ENCODE results near the gene C2orf78. TPM values are rescaled to one million over a fixed set of nuclear protein-coding genes. Genes with fewer than 3 reads are reported as not detected.
"Not testable (repeated sequence)": the region's sequence is repeated elsewhere in the genome, so short reads cannot be mapped to it uniquely, and the experiment has no call there.

Gene C2orf78
- total RNA-seq, 1 donor from 2014 or later, result not detected

DNA sequence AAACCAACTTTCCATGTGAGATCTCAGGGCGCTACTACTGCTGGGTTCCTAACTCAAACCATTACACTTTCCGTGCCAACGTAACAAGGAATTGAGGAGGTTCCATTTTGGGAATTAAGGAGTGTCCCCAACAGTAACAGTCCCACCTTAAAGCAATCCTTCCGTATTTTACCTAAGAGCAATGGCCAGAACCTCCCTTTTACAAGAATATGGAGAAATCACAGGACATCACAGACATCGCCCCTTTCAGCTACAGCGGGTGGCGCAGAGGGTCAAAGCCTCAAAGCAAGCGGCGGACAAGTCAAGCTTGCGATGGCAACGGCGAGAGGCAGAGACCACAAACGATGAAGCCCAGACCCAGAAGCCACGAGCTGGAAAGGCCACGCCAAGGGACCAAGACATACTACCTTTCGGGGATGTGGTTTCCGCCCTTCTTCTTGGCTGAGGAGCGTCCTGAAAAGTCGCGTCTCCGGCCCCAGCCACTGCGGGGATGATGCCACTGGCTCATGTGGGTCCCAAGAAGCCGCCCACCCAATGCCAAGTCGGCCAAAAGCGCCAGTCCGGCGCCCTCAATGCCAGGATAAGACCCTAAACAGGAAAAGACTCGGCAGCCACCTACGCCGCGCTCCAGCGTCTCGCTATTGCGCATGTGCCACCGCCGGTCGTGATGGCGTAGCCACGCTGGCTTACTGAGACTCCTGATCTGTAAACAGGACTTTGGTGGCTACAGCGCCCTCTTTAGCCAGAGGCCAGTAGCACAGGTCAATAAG is 4.3 kb upstream of the C2orf78 start, which contains the start of gene DUSP11:
Gene DUSP11, minus strand, starts transcription at position 637 of the 770 bp plus-strand sequence. Its CDS starts 129 bp downstream, at position 508.
- Histone ChIP-seq H3K9ac (ENCODE audit: low read length) (peak within 1 kb of the TSS; percentile 97), H3K4me2 (ENCODE audit: low read length) (peak within 1 kb of the TSS; percentile 89), H4K20me1 (ENCODE audit: insufficient read depth, low read length) (peaks cover 12% of the 10 kb centered on the region), H3K27ac (ENCODE audit: low read depth, low read length) (peak within 1 kb of the TSS; percentile 92), H3K36me3 (ENCODE audit: insufficient read depth, low read length) (peaks cover 9% of the 10 kb centered on the region), H3K4me1 (ENCODE audit: insufficient read depth, low read length) (peaks cover 6% of the 10 kb centered on the region), H3K4me3 (ENCODE audit: insufficient read depth, low read depth, low read length) (peak within 1 kb of the TSS; percentile 98), H3K79me2 (ENCODE audit: insufficient read depth, low read length) (peaks cover 45% of the 10 kb centered on the region), H3K27me3 (ENCODE audit: insufficient read depth, low read length) (no peaks in the 10 kb centered on the region), H3K9me3 (ENCODE audit: insufficient read depth, low read depth, low read length) (no peaks in the 10 kb centered on the region), H2AFZ (ENCODE audit: low read depth, low read length) (peak within 1 kb of the TSS; percentile 95)
- H3K4me1 Mint-ChIP-seq (ENCODE audit: low read depth, unreplicated experiment), result peaks cover 16% of the 10 kb centered on the region
- H3K36me3 Mint-ChIP-seq (ENCODE audit: low read depth, unreplicated experiment), result peaks cover 11% of the 10 kb centered on the region
- peak; percentile 74 for DNase-seq (ENCODE audit: low read depth)
- H3K27ac Mint-ChIP-seq (ENCODE audit: unreplicated experiment), result peak within 1 kb of the TSS; percentile 99
- H3K4me3 Mint-ChIP-seq (ENCODE audit: unreplicated experiment), result peak within 1 kb of the TSS; percentile 99
- no peaks in the 10 kb centered on the region for H3K9me3 Mint-ChIP-seq (ENCODE audit: unreplicated experiment)
- no peaks in the 10 kb centered on the region for H3K27me3 Mint-ChIP-seq (ENCODE audit: low read depth, unreplicated experiment)
- FAIRE-seq, result peak; percentile 83
- TF ChIP-seq EZH2 (IDR thresholded peaks at IDR 0.05; ENCODE audit: insufficient read depth, low read length), result no peak
- TF ChIP-seq, protein P1, sequence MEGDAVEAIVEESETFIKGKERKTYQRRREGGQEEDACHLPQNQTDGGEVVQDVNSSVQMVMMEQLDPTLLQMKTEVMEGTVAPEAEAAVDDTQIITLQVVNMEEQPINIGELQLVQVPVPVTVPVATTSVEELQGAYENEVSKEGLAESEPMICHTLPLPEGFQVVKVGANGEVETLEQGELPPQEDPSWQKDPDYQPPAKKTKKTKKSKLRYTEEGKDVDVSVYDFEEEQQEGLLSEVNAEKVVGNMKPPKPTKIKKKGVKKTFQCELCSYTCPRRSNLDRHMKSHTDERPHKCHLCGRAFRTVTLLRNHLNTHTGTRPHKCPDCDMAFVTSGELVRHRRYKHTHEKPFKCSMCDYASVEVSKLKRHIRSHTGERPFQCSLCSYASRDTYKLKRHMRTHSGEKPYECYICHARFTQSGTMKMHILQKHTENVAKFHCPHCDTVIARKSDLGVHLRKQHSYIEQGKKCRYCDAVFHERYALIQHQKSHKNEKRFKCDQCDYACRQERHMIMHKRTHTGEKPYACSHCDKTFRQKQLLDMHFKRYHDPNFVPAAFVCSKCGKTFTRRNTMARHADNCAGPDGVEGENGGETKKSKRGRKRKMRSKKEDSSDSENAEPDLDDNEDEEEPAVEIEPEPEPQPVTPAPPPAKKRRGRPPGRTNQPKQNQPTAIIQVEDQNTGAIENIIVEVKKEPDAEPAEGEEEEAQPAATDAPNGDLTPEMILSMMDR (IDR thresholded peaks at IDR 0.05; ENCODE audit: insufficient read depth, low read depth, low read length), result peak; percentile 93

- Histone ChIP-seq H3K27ac (ENCODE audit: low read depth, low read length) (peak overlapping the region; percentile 92), H3K36me3 (ENCODE audit: insufficient read depth, low read length) (peaks cover 4% of the 10 kb centered on the region), H3K4me1 (ENCODE audit: insufficient read depth, low read length) (peaks cover 6% of the 10 kb centered on the region), H3K4me2 (ENCODE audit: low read length) (peak overlapping the region; percentile 89), H3K9me3 (ENCODE audit: insufficient read depth, low read depth, low read length) (no peaks in the 10 kb centered on the region), H3K27me3 (ENCODE audit: insufficient read depth, low read length) (no peaks in the 10 kb centered on the region), H3K4me3 (ENCODE audit: insufficient read depth, low read depth, low read length) (peak overlapping the region; percentile 98), H2AFZ (ENCODE audit: low read depth, low read length) (peak overlapping the region; percentile 95), H3K9ac (ENCODE audit: low read length) (peak overlapping the region; percentile 97), H4K20me1 (ENCODE audit: insufficient read depth, low read length) (peaks cover 12% of the 10 kb centered on the region), H3K79me2 (ENCODE audit: insufficient read depth, low read length) (peaks cover 41% of the 10 kb centered on the region)
- Mint-ChIP-seq H3K27me3 (ENCODE audit: low read depth, unreplicated experiment) (no peaks in the 10 kb centered on the region), H3K27ac (ENCODE audit: unreplicated experiment) (peak overlapping the region; percentile 99), H3K4me1 (ENCODE audit: low read depth, unreplicated experiment) (peaks cover 16% of the 10 kb centered on the region), H3K9me3 (ENCODE audit: unreplicated experiment) (no peaks in the 10 kb centered on the region), H3K4me3 (ENCODE audit: unreplicated experiment) (peak overlapping the region; percentile 99), H3K36me3 (ENCODE audit: low read depth, unreplicated experiment) (peaks cover 8% of the 10 kb centered on the region)
- DNase-seq (ENCODE audit: low read depth) (no peak), FAIRE-seq (no peak)
- TF ChIP-seq, protein P1 (IDR thresholded peaks at IDR 0.05; ENCODE audit: insufficient read depth, low read depth, low read length), result no peak
- no peak for TF ChIP-seq EZH2 (IDR thresholded peaks at IDR 0.05; ENCODE audit: insufficient read depth, low read length)
Observed at GRCh38 chr2:73780237-73780582, 3.8 kb upstream of the C2orf78 start.

DNA sequence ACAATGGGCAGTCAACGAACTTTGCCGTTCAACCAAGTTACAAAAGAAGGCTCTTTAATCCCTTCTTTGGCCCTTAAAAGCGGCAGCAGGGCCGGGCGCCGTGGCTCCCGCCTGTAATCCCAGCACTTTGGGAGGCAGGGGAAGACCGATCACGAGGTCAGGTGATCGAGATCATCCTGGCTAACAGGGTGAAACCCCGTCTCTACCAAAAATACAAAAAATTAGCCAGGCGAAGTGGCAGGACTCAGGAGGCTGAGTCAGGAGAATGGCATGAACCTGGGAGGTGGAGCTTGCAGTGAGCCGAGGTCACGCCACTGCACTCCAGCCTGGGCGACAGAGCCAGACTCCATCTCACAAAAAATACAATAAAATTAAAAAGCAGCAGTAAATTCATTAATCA is 581 bp upstream of the C2orf78 start:
- H4K20me1 ChIP-seq (ENCODE audit: insufficient read depth, low read length); H3K27ac Mint-ChIP-seq (ENCODE audit: unreplicated experiment); H3K27me3 Mint-ChIP-seq (ENCODE audit: low read depth, unreplicated experiment); H3K9me3 ChIP-seq (ENCODE audit: insufficient read depth, low read depth, low read length); H3K4me1 Mint-ChIP-seq (ENCODE audit: low read depth, unreplicated experiment); H3K36me3 ChIP-seq (ENCODE audit: insufficient read depth, low read length); H3K27ac ChIP-seq (ENCODE audit: low read depth, low read length); H3K9me3 Mint-ChIP-seq (ENCODE audit: unreplicated experiment); DNase-seq (ENCODE audit: low read depth); H3K4me3 ChIP-seq (ENCODE audit: insufficient read depth, low read depth, low read length); FAIRE-seq; H3K4me3 Mint-ChIP-seq (ENCODE audit: unreplicated experiment); H3K27me3 ChIP-seq (ENCODE audit: insufficient read depth, low read length); H3K9ac ChIP-seq (ENCODE audit: low read length); H3K4me1 ChIP-seq (ENCODE audit: insufficient read depth, low read length); H3K36me3 Mint-ChIP-seq (ENCODE audit: low read depth, unreplicated experiment): not testable (repeated sequence)
- H2AFZ ChIP-seq (ENCODE audit: low read depth, low read length), result peak overlapping the region; percentile 78
- peaks cover 16% of the 10 kb centered on the region for H3K79me2 ChIP-seq (ENCODE audit: insufficient read depth, low read length)
- peak overlapping the region; percentile 22 for H3K4me2 ChIP-seq (ENCODE audit: low read length)
